ENCODE data around the gene SOCS3.

DNA sequence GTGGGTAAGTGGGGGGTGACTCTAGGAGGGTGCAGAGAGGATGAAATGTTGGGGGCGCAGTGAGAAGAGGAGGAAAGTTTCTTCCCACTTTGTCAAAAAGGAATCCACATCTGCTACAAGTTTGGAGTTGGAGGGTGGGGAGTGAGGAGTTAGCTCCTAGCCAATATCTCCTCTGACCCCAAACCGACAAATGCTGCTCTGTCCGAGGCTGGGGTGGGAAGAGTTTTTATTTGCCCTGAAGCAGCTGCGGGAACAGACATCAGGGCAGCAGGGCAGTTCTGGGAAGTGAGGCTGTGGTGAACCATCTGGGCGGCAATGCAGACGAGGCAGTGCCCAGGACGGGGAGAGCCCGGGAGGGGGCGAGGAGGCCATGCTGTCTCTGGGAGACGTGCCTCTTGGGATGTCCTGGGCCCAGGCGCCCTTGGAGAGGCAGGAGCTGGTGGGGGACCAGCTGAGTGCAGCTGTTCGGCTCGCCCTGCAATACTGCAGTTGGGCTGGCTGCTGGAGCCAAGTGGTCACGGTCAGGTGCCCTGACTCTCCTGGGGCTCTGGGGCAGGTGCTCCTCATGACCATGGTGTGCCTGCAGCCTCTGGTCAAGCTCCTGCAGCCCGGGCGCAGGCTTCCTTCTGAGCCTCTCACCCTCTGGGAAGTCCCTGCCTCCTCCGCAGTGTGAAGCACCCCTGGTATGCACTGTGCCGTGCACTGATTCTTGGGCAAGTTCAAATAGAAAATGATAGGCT lies 6.4 kb upstream of the SOCS3 start:
- TF ChIP-seq, protein P1, sequence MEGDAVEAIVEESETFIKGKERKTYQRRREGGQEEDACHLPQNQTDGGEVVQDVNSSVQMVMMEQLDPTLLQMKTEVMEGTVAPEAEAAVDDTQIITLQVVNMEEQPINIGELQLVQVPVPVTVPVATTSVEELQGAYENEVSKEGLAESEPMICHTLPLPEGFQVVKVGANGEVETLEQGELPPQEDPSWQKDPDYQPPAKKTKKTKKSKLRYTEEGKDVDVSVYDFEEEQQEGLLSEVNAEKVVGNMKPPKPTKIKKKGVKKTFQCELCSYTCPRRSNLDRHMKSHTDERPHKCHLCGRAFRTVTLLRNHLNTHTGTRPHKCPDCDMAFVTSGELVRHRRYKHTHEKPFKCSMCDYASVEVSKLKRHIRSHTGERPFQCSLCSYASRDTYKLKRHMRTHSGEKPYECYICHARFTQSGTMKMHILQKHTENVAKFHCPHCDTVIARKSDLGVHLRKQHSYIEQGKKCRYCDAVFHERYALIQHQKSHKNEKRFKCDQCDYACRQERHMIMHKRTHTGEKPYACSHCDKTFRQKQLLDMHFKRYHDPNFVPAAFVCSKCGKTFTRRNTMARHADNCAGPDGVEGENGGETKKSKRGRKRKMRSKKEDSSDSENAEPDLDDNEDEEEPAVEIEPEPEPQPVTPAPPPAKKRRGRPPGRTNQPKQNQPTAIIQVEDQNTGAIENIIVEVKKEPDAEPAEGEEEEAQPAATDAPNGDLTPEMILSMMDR (IDR thresholded peaks at IDR 0.05; ENCODE audit: low read depth, low read length, poor library complexity, severe bottlenecking): no peak
- no peak; the same call in 1 of the 2 replicates for TF ChIP-seq EZH2phosphoT487 (IDR thresholded peaks at IDR 0.05; ENCODE audit: borderline replicate concordance, low read length)

Data from DOHH2 (cell line).